ENCODE results near the gene LPA. TPM values are rescaled to one million over a fixed set of nuclear protein-coding genes. Genes with fewer than 3 reads are reported as not detected.
"Not testable (repeated sequence)": the region's sequence is repeated elsewhere in the genome, so short reads cannot be mapped to it uniquely, and the experiment has no call there.

Gene LPA
- total RNA-seq, 1 donor from 2014 or later: 0.24 TPM

GRCh38 chr6:160661216-160661615, 2.9 kb downstream of the LPA start:
- ATAC-seq: no peak

DNA sequence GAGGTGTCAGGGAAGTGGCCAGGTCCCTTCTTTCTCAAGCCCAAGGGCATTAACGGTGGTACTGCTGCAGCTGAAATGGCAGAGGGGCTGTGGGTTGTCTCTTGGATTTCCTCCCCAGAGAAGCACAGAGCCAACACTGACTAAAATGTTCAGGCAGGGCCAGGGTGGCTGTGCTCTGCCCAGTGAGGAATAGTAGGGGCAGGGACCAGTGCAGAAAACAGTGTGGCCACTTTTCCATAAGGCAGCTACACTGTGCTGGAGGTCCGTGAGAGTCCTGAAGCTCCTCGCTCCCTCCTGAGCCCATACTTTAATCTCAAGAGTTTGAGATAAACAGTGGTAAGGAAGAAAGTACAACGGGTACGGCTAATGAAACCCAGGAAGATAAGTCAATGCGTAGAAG, 4.5 kb downstream of the LPA start:
- no peak for ATAC-seq

- no peak for ATAC-seq
These were observed 29.4 kb downstream of the LPA start for GRCh38 chr6:160634706-160635105.

GRCh38 chr6:160595838-160596832, 67.9 kb downstream of the LPA start:
- ATAC-seq: no peak

DNA sequence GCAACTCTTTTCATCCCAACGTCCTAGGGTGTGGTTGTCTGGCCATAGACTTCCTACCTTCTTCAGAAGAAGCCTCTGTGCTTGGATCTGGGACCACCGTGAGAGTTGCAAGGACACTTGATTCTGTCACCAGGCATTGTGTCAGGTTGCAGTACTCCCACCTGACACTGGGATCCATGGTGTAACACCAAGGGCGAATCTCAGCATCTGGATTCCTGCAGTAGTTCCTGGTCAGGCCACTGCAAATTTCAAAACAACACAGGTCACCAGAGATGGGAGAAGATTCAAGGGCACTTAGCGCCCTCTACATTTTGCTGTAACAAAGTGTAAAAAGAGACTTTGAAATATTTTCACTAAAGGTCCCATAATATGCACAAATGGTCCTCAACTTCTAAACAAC, 68.8 kb downstream of the LPA start:
- ATAC-seq: not testable (repeated sequence)

DNA sequence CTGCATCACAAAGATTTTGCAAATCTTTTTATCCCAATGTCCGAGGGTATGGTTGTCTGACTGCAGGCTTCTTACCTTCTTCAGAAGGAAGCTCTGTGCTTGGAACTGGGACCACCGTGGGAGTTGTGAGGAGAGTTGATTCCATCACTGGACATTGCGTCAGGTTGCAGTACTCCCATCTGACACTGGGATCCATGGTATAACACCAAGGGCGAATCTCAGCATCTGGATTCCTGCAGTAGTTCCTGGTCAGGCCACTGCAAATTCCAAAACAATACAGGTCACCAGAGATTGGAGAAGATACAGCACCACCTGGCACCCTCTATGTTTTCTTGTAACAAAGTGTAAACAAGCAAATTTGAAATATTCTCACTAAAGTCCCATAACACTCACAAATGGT, 77.7 kb downstream of the LPA start:
- ATAC-seq: no peak

GRCh38 chr6:160583794-160584193, 80.3 kb downstream of the LPA start:
- peak; percentile 55 for ATAC-seq

DNA sequence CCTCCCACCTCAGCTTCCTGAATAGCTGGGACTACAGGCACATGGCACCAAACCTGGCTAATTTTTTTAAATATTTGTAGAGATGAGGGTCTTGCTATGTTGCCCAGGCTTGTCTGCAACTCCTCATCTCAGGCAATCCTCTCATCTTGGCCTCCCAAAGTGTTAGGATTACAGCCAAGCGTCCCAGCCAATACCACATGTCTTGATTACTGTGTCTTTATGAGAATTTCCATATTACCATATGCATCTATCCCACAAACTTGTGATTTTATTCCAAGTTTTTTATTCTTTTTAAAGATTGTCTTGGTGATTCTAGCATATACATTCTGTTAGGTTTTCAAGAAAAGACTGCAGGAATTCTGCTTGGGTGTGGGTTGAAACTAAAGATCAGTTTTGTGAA, 82.7 kb downstream of the LPA start:
- no peak for ATAC-seq

DNA sequence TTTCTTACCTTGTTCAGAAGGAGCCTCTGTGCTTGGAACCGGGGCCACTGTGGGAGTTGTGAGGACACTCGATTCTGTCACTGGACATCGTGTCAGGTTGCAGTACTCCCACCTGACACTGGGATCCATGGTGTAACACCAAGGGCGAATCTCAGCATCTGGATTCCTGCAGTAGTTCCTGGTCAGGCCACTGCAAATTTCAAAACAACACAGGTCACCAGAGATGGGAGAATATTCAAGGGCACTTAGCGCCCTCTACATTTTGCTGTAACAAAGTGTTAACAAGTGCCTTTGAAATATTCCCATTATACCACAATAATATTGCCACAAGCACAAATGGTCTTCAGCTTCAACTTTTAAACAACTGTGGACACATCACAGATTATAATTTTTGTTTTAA, 85.6 kb downstream of the LPA start:
- not testable (repeated sequence) for ATAC-seq

- no peak for ATAC-seq
These were observed 90.1 kb downstream of the LPA start for GRCh38 chr6:160573943-160574342.

- ATAC-seq: not testable (repeated sequence)
These were observed 92.9 kb downstream of the LPA start for GRCh38 chr6:160571201-160571600.

DNA sequence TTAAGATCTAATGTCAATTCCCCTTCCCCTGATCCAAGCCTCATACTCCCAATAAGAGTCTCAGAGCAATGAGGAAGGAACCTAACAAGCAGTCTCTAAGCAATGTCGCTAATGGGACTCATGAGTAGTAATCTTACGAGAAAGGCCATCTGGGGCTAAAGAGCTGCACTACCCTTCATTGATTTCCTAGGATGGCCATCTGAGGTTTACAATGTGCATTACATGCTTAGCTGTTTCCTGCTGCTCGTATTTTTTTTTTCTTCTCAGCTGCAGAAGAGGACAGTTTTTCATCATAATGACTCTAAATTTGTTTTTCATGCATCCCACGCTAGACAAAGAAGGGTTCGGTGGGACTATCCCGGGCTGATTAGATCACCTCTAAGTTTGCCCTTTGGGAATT, 119.3 kb downstream of the LPA start:
- ATAC-seq: no peak

GRCh38 chr6:160535270-160535669, 128.8 kb downstream of the LPA start:
- no peak for ATAC-seq

DNA sequence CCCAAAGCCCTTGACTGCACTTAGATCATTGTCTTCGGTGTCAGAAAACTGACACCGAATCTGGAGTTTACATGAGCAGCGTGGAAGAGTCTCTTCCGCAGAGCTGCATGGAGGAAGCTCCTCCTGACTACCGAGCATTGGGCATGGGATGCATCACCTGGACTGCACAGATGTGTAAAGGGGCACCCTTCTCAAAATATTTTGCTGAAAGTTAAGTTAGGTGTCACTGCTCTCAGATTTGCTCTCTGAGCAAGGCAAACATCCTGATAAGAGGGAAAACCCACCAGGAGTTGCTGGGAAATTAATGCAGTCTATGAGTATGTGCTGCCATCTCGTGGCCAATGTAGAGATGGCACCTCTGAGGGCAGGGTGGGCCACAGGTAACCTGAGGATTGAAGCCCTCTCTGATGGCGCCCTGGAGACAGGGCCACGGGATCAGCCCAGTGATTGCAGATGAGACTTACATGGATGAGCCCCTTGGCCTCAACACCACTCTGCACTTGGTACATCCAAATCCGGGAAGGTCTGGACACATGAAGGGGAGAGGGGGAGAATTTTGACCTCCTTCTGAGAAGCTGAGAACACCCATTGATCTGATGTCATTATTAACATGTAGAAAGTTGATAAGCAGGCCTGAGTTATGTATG, 129.9 kb downstream of the LPA start:
- ATAC-seq: peak; percentile 56

- ATAC-seq: no peak
These were observed 131.8 kb downstream of the LPA start for GRCh38 chr6:160532315-160532714.

- no peak for ATAC-seq
These were observed 132.2 kb downstream of the LPA start for GRCh38 chr6:160531826-160532225.

DNA sequence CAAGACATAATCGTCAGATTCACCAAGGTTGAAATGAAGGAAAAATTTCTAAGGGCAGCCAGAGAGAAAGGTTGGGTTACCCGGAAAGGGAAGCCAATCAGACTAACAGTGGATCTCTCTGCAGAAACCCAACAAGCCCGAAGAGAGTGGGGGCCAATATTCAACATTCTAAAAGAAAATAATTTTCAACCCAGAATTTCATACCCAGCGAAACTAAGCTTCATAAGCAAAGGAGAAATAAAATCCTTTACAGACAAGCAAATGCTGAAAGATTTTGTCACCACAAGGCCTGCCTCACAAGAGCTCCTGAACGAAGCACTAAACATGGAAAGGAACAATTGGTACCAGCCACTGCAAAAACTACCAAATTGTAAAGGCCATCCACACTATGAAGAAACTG, 134.6 kb downstream of the LPA start:
- ATAC-seq: not testable (repeated sequence)

DNA sequence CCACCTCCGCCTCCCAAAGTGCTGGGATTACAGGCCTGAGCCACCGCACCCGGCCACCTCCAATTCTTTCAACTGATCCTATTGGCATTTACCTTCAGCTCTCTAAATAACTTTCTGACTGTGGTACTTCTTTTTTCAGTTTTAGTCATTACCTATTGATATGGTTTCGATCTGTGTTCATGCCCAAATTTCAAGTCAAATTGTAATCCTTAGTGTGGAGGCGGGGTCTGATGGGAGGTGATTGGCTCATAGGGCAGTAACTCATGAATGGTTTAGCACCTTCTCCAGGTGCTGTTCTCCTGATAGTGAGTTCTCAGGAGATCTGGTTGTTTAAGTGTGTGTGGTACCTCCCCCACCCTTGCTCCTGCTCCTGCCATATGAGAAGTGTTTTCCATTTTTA, 140.9 kb downstream of the LPA start:
- no peak for ATAC-seq

- ATAC-seq: peak; percentile 77
These were observed 143.8 kb downstream of the LPA start for GRCh38 chr6:160520043-160520904.

DNA sequence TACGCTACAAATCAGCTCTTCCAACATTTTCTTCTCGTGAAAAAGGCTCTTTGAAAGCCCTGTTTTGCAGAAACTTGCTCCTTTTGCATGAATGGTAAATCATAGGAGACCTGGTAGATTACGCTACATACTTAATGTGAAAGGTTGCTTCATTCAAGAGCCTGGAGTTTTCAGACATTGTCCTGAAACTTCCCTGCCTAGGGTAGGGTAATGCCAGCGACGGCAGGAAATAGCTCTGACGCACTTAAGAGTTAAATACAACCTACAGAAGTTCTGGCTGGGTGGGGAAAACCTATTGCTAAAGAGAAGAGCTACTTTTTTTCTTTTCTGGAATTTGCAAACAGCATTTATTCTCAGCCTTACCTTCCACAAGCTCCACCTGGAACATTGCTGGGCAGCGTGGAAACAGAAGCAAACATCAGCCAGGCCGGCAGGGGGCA, 144.5 kb downstream of the LPA start:
- ATAC-seq: peak; percentile 98

GRCh38 chr6:160519133-160519532, 144.9 kb downstream of the LPA start:
- no peak for ATAC-seq

- ATAC-seq: no peak
These were observed 150.2 kb downstream of the LPA start for GRCh38 chr6:160513836-160514235.

All from esophagus mucosa (tissue), 1 donor.